Hepatocyte (in vitro differentiated cells): Measurements from ENCODE around the gene FSIP1.

Source experiments
- EZH2phosphoT487 ChIP-seq: fragments of 200-600 bp; sonication (generic); IDR thresholded peaks from one replicate; pipeline ENCODE4 v1.6.1; 2018; ENCODE audit warnings: antibody characterized with exemption, mild to moderate bottlenecking, low read depth, moderate library complexity; ENCODE audit not compliant: unreplicated experiment, severe bottlenecking
- TF ChIP-seq, protein P1 (sequence below): fragments of 200-600 bp; sonication (generic); IDR thresholded peaks from 2 replicates; pipeline ENCODE4 v1.5.1; 2016; ENCODE audit warnings: antibody characterized with exemption, mild to moderate bottlenecking; ENCODE audit not compliant: poor library complexity

DNA sequence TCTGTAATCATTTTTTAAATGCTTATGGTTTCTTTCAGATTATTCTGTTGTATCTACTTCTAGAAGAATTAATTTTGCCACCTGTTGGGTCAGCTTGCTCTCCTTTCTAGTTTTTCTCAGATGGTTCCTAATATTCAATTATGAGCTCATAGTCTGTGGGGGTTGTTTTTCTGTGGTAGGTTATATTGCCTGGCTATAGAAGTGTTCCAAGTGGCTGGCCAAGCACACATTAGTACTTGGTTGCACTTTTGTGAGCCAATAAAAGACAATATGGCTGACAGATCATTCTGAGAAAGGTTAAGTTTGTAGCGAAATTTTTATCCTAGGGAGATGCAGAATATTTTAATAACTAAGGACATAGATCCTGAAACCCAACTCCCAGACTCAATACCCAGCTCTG, 31.8 kb upstream of the FSIP1 start:
- TF ChIP-seq, protein P1, sequence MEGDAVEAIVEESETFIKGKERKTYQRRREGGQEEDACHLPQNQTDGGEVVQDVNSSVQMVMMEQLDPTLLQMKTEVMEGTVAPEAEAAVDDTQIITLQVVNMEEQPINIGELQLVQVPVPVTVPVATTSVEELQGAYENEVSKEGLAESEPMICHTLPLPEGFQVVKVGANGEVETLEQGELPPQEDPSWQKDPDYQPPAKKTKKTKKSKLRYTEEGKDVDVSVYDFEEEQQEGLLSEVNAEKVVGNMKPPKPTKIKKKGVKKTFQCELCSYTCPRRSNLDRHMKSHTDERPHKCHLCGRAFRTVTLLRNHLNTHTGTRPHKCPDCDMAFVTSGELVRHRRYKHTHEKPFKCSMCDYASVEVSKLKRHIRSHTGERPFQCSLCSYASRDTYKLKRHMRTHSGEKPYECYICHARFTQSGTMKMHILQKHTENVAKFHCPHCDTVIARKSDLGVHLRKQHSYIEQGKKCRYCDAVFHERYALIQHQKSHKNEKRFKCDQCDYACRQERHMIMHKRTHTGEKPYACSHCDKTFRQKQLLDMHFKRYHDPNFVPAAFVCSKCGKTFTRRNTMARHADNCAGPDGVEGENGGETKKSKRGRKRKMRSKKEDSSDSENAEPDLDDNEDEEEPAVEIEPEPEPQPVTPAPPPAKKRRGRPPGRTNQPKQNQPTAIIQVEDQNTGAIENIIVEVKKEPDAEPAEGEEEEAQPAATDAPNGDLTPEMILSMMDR: no peak
- TF ChIP-seq EZH2phosphoT487: no peak
